K562 (cell line): ENCODE measurements around the gene HMG20B. TPM values are rescaled to one million over a fixed set of nuclear protein-coding genes. Genes with fewer than 3 reads are reported as not detected.

Experiments used
- ARID3B ChIP-seq: fragments of 250-450 bp; sonication (Bioruptor Pico); IDR thresholded peaks from 2 replicates; pipeline ENCODE4 v1.4.0; 2020; ENCODE audit warnings: borderline replicate concordance
- BHLHE40 ChIP-seq: IDR thresholded peaks from 2 replicates; pipeline ENCODE4 v1.6.1; 2011; ENCODE audit warnings: low read length, improper control_type of control experiment
- HDAC2 ChIP-seq: fragments of 450-650 bp; IDR thresholded peaks from 2 replicates; pipeline ENCODE4 v1.6.1; 2016; ENCODE audit warnings: mild to moderate bottlenecking
- HINFP ChIP-seq: fragments of 450-650 bp; conservative IDR thresholded peaks from 2 replicates; pipeline ENCODE4 v1.6.1; 2016; ENCODE audit warnings: missing genetic modification characterization, low read depth, mild to moderate bottlenecking, control low read depth, missing compliant biosample characterization
- NCOA2 ChIP-seq, 2 experiments: fragments of 450-650 bp; IDR thresholded peaks; 2 replicates each; pipeline ENCODE4 v1.6.1; 2018; ENCODE audit warnings: mild to moderate bottlenecking in 2 of 2, moderate library complexity in 1 of 2; ENCODE audit not compliant: partially characterized antibody in 2 of 2
- RNF2 ChIP-seq: sonication (generic); IDR thresholded peaks from 2 replicates; pipeline ENCODE4 v1.6.1; 2016
- SNRNP70 ChIP-seq: fragments of 200-400 bp; formaldehyde crosslinking; optimal IDR thresholded peaks from 2 replicates; pipeline ENCODE3; 2017; ENCODE audit warnings: low read depth, low read length
- ZNF212 ChIP-seq: fragments of 450-650 bp; formaldehyde crosslinking; IDR thresholded peaks from 2 replicates; pipeline ENCODE4 v1.4.0; 2020; ENCODE audit warnings: mild to moderate bottlenecking
- ZNF583 ChIP-seq: fragments of 250-450 bp; sonication (Bioruptor Pico); IDR thresholded peaks from 2 replicates; pipeline ENCODE4 v1.4.0; 2020
- polyA plus RNA-seq, 8 experiments: library from polyadenylated mRNA; depleted of rRNA in 4 of 8; stranded (reverse) in 5 of 8; unstranded in 3 of 8; fragments of >200 nt; fragmentation: Nextera tagmentation in 2 of 8; fragmentation: Illumina TruSeq in 1 of 8; extraction: Ambion mirVana in 2 of 8; extraction: Trizol in 1 of 8; gene quantifications; 2 replicates each; pipeline versions ENCODE4 v1.2.1 to v1.2.3, GENCODE V29; 2011 to 2014; ENCODE audit warnings: inconsistent platforms in 1 of 8, missing spikeins in 1 of 8
- total RNA-seq, 7 experiments: library from RNA; depleted of rRNA in 6 of 7; stranded (reverse); fragments of >200 nt in 6 of 7; fragmentation: Illumina TruSeq in 2 of 7; extraction: Trizol in 2 of 7; gene quantifications; 2 replicates each; pipeline versions ENCODE4 v1.2.1 to v1.2.3, GENCODE V29; 2011 to 2021; ENCODE audit warnings: low replicate concordance in 1 of 7
- TF ChIP-seq, protein P1 (sequence below), 2 experiments: fragments of 450-650 bp; formaldehyde crosslinking in 1 of 2; IDR thresholded peaks; 2 replicates each; pipeline versions ENCODE4 v1.4.0 to v1.6.1; 2014 to 2020; ENCODE audit warnings: mild to moderate bottlenecking in 2 of 2, borderline replicate concordance in 1 of 2, low read depth in 1 of 2

Gene HMG20B
- total and polyA plus RNA-seq, 9 of the 15 experiments (the other 6 are each of a cell fraction or from before 2014, with no cell fraction given): 0.35 to 172 (median 38.6) TPM

GRCh38 chr19:3608079-3608641 is 35.4 kb downstream of the HMG20B start (continued):
- no peak for TF ChIP-seq ARID3B
- TF ChIP-seq NCOA2 (IDR thresholded peaks at IDR 0.05; ENCODE audit: partially characterized antibody in 2 of 2): no peak
- no peak for TF ChIP-seq BHLHE40
- TF ChIP-seq, protein P1, sequence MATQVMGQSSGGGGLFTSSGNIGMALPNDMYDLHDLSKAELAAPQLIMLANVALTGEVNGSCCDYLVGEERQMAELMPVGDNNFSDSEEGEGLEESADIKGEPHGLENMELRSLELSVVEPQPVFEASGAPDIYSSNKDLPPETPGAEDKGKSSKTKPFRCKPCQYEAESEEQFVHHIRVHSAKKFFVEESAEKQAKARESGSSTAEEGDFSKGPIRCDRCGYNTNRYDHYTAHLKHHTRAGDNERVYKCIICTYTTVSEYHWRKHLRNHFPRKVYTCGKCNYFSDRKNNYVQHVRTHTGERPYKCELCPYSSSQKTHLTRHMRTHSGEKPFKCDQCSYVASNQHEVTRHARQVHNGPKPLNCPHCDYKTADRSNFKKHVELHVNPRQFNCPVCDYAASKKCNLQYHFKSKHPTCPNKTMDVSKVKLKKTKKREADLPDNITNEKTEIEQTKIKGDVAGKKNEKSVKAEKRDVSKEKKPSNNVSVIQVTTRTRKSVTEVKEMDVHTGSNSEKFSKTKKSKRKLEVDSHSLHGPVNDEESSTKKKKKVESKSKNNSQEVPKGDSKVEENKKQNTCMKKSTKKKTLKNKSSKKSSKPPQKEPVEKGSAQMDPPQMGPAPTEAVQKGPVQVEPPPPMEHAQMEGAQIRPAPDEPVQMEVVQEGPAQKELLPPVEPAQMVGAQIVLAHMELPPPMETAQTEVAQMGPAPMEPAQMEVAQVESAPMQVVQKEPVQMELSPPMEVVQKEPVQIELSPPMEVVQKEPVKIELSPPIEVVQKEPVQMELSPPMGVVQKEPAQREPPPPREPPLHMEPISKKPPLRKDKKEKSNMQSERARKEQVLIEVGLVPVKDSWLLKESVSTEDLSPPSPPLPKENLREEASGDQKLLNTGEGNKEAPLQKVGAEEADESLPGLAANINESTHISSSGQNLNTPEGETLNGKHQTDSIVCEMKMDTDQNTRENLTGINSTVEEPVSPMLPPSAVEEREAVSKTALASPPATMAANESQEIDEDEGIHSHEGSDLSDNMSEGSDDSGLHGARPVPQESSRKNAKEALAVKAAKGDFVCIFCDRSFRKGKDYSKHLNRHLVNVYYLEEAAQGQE (IDR thresholded peaks at IDR 0.05; ENCODE audit: borderline replicate concordance): no peak
- TF ChIP-seq, protein P1 (CRISPR knock-in tag; IDR thresholded peaks at IDR 0.05; ENCODE audit: low read depth): 0 out of 2 replicates have a peak, but pooled peaks have one; percentile 21
- peak; percentile 35; the same call in 1 of the 2 replicates for TF ChIP-seq ZNF583 (CRISPR knock-in tag)
- no peak for TF ChIP-seq HDAC2
- no peak for TF ChIP-seq SNRNP70
- no peak for TF ChIP-seq ZNF212 (CRISPR knock-in tag)
- TF ChIP-seq RNF2: peak; percentile 78; the same call in 1 of the 2 replicates
- no peak for TF ChIP-seq HINFP (tag)
